Activated naive CD4-positive, alpha-beta T cell treated with anti-CD3 and anti-CD28 coated beads, Interleukin-2, amount 10 ng/mL, durations not matched to agents 7 days and 5 days (primary cell): Measurements from ENCODE around the gene SLCO4A1.

Experiments
- CTCF ChIA-PET: fragments of 350-600 bp; sonication (Branson Sonifier 250); formaldehyde crosslinking; loops from one replicate; lab custom pipeline; 2021; ENCODE audit warnings: antibody characterized with exemption; lab: Charles Lee
- DNase-seq: peaks from one replicate; pipeline ENCODE4 v3.0.0-alpha.2; 2020
- H3K27ac Mint-ChIP-seq: one replicate; pipeline ENCODE4 v1.8.0; 2021; ENCODE audit warnings: mild to moderate bottlenecking, moderate library complexity, mixed read lengths
- H3K27me3 Mint-ChIP-seq: one replicate; pipeline ENCODE4 v1.8.0; 2021; ENCODE audit warnings: mild to moderate bottlenecking, mixed read lengths
- H3K36me3 Mint-ChIP-seq: one replicate; pipeline ENCODE4 v1.8.0; 2021; ENCODE audit warnings: mixed read lengths
- H3K4me1 Mint-ChIP-seq: one replicate; pipeline ENCODE4 v1.8.0; 2021; ENCODE audit warnings: mixed read lengths
- H3K4me3 Mint-ChIP-seq: one replicate; pipeline ENCODE4 v1.8.0; 2021; ENCODE audit warnings: mild to moderate bottlenecking, moderate library complexity, mixed read lengths
- H3K9me3 Mint-ChIP-seq: one replicate; pipeline ENCODE4 v1.8.0; 2021; ENCODE audit warnings: mixed read lengths

The SLCO4A1 gene

GRCh38 chr20:62633598-62634329 lies 8.5 kb upstream of the SLCO4A1 start:
- H3K4me3 Mint-ChIP-seq = no peak overlapping the region
- CTCF ChIA-PET = no interaction called here
- no peaks in the 10 kb centered on the region for H3K9me3 Mint-ChIP-seq
- no peak overlapping the region for H3K27ac Mint-ChIP-seq
- H3K27me3 Mint-ChIP-seq = peaks cover 91% of the 10 kb centered on the region
- DNase-seq = no peak
- H3K36me3 Mint-ChIP-seq = no peaks in the 10 kb centered on the region
- H3K4me1 Mint-ChIP-seq = peaks cover 18% of the 10 kb centered on the region

- CTCF ChIA-PET = no interaction called here
- H3K27me3 Mint-ChIP-seq = peaks cover 95% of the 10 kb centered on the region
These were observed 7.9 kb upstream of the SLCO4A1 start for GRCh38 chr20:62634330-62634967.

GRCh38 chr20:62635232-62635631 lies 7.1 kb upstream of the SLCO4A1 start:
- H3K4me1 Mint-ChIP-seq = peaks cover 18% of the 10 kb centered on the region
- no peak overlapping the region for H3K27ac Mint-ChIP-seq
- no peaks in the 10 kb centered on the region for H3K9me3 Mint-ChIP-seq

More at GRCh38 chr20:62634330-62634967, 7.9 kb upstream of the SLCO4A1 start:
- H3K27ac Mint-ChIP-seq = no peak overlapping the region
- no peaks in the 10 kb centered on the region for H3K9me3 Mint-ChIP-seq
- H3K4me1 Mint-ChIP-seq = peaks cover 18% of the 10 kb centered on the region
- no peaks in the 10 kb centered on the region for H3K36me3 Mint-ChIP-seq
- no peak overlapping the region for H3K4me3 Mint-ChIP-seq
- DNase-seq = no peak

GRCh38 chr20:62635852-62636251 lies 6.5 kb upstream of the SLCO4A1 start:
- no peak overlapping the region for H3K27ac Mint-ChIP-seq
- peaks cover 18% of the 10 kb centered on the region for H3K4me1 Mint-ChIP-seq
- H3K4me3 Mint-ChIP-seq = no peak overlapping the region
- DNase-seq = no peak
- no peaks in the 10 kb centered on the region for H3K36me3 Mint-ChIP-seq
- CTCF ChIA-PET = interaction anchor here (0.9 to 1.2 kb wide), 2 partner anchors 11 to 13 kb away, joined by 3 to 4 read pairs; no protein-coding TSS in a partner anchor
- no peaks in the 10 kb centered on the region for H3K9me3 Mint-ChIP-seq
- H3K27me3 Mint-ChIP-seq = peaks cover 91% of the 10 kb centered on the region

More at GRCh38 chr20:62635232-62635631, 7.1 kb upstream of the SLCO4A1 start:
- H3K27me3 Mint-ChIP-seq = peaks cover 94% of the 10 kb centered on the region
- H3K4me3 Mint-ChIP-seq = no peak overlapping the region
- CTCF ChIA-PET = interaction anchor here (0.9 kb wide), 1 partner anchor 10 kb away, joined by 3 read pairs; no protein-coding TSS in a partner anchor
- no peak for DNase-seq
- no peaks in the 10 kb centered on the region for H3K36me3 Mint-ChIP-seq

- peaks cover 24% of the 10 kb centered on the region for H3K4me1 Mint-ChIP-seq
- no peaks in the 10 kb centered on the region for H3K9me3 Mint-ChIP-seq
- H3K36me3 Mint-ChIP-seq = no peaks in the 10 kb centered on the region
- H3K27ac Mint-ChIP-seq = no peak overlapping the region
- no peak overlapping the region for H3K4me3 Mint-ChIP-seq
- peak; percentile 61 for DNase-seq
- CTCF ChIA-PET = interaction anchor here (1.2 to 1.4 kb wide), 2 partner anchors 12 to 13 kb away, joined by 4 to 6 read pairs; no protein-coding TSS in a partner anchor
- H3K27me3 Mint-ChIP-seq = peaks cover 95% of the 10 kb centered on the region
These were observed 5.9 kb upstream of the SLCO4A1 start for GRCh38 chr20:62636446-62636845.

GRCh38 chr20:62637110-62637509 lies 5.2 kb upstream of the SLCO4A1 start:
- Mint-ChIP-seq H3K36me3 (no peaks in the 10 kb centered on the region), H3K4me3 (no peak overlapping the region), H3K9me3 (no peaks in the 10 kb centered on the region), H3K27ac (no peak overlapping the region), H3K4me1 (peaks cover 27% of the 10 kb centered on the region), H3K27me3 (peaks cover 91% of the 10 kb centered on the region)
- DNase-seq = no peak
- CTCF ChIA-PET = interaction anchor here (1.2 to 1.4 kb wide), 2 partner anchors 12 to 13 kb away, joined by 4 to 6 read pairs; no protein-coding TSS in a partner anchor

- peaks cover 27% of the 10 kb centered on the region for H3K4me1 Mint-ChIP-seq
- H3K4me3 Mint-ChIP-seq = no peak overlapping the region
- peaks cover 1% of the 10 kb centered on the region for H3K36me3 Mint-ChIP-seq
- peaks cover 86% of the 10 kb centered on the region for H3K27me3 Mint-ChIP-seq
- no peak overlapping the region for H3K27ac Mint-ChIP-seq
- H3K9me3 Mint-ChIP-seq = no peaks in the 10 kb centered on the region
- no peak for DNase-seq
- CTCF ChIA-PET = interaction anchor here (1.4 kb wide), 1 partner anchor 14 kb away, joined by 6 read pairs; no protein-coding TSS in a partner anchor
These were observed 4.7 kb upstream of the SLCO4A1 start for GRCh38 chr20:62637521-62638054.

- no peak overlapping the region for H3K4me3 Mint-ChIP-seq
- H3K27ac Mint-ChIP-seq = no peak overlapping the region
- CTCF ChIA-PET = no interaction called here
- no peak for DNase-seq
- peaks cover 27% of the 10 kb centered on the region for H3K4me1 Mint-ChIP-seq
- peaks cover 81% of the 10 kb centered on the region for H3K27me3 Mint-ChIP-seq
- no peaks in the 10 kb centered on the region for H3K9me3 Mint-ChIP-seq
- H3K36me3 Mint-ChIP-seq = peaks cover 1% of the 10 kb centered on the region
These were observed 4.2 kb upstream of the SLCO4A1 start for GRCh38 chr20:62638055-62638570.

- Mint-ChIP-seq H3K27me3 (peaks cover 73% of the 10 kb centered on the region), H3K36me3 (peaks cover 8% of the 10 kb centered on the region), H3K27ac (no peak overlapping the region), H3K4me1 (peaks cover 32% of the 10 kb centered on the region), H3K4me3 (no peak overlapping the region), H3K9me3 (no peaks in the 10 kb centered on the region)
- DNase-seq = no peak
- CTCF ChIA-PET = no interaction called here
These were observed 3.5 kb upstream of the SLCO4A1 start for GRCh38 chr20:62638679-62639406.

- H3K4me3 Mint-ChIP-seq = no peak overlapping the region
These were observed 2.5 kb upstream of the SLCO4A1 start for GRCh38 chr20:62639765-62640164.

GRCh38 chr20:62640870-62641269 lies 1.4 kb upstream of the SLCO4A1 start:
- H3K27me3 Mint-ChIP-seq = peaks cover 53% of the 10 kb centered on the region
- peaks cover 15% of the 10 kb centered on the region for H3K36me3 Mint-ChIP-seq
- H3K4me1 Mint-ChIP-seq = peaks cover 47% of the 10 kb centered on the region
- DNase-seq = no peak
- no peak overlapping the region for H3K27ac Mint-ChIP-seq
- CTCF ChIA-PET = no interaction called here
- H3K4me3 Mint-ChIP-seq = no peak overlapping the region
- H3K9me3 Mint-ChIP-seq = no peaks in the 10 kb centered on the region

More at GRCh38 chr20:62639765-62640164, 2.5 kb upstream of the SLCO4A1 start:
- H3K36me3 Mint-ChIP-seq = peaks cover 10% of the 10 kb centered on the region
- H3K27me3 Mint-ChIP-seq = peaks cover 64% of the 10 kb centered on the region
- peaks cover 41% of the 10 kb centered on the region for H3K4me1 Mint-ChIP-seq
- DNase-seq = no peak
- no peaks in the 10 kb centered on the region for H3K9me3 Mint-ChIP-seq
- CTCF ChIA-PET = no interaction called here
- no peak overlapping the region for H3K27ac Mint-ChIP-seq

- peaks cover 46% of the 10 kb centered on the region for H3K4me1 Mint-ChIP-seq
- H3K4me3 Mint-ChIP-seq = peak overlapping the region; percentile 88
- no peaks in the 10 kb centered on the region for H3K9me3 Mint-ChIP-seq
- no peak for DNase-seq
- peaks cover 15% of the 10 kb centered on the region for H3K36me3 Mint-ChIP-seq
- H3K27me3 Mint-ChIP-seq = peaks cover 47% of the 10 kb centered on the region
- CTCF ChIA-PET = interaction anchor here (1.2 kb wide), 2 partner anchors 16 to 163 kb away, joined by 3 read pairs; partner anchors contain the start of gene OGFR
- H3K27ac Mint-ChIP-seq = peak overlapping the region; percentile 80
These were observed 817 bp upstream of the SLCO4A1 start for GRCh38 chr20:62641321-62642050.
